ENCODE measurements around the gene CYB5R3. TPM values are rescaled to one million over a fixed set of nuclear protein-coding genes. Genes with fewer than 3 reads are reported as not detected.
"Not testable (repeated sequence)": the region's sequence is repeated elsewhere in the genome, so short reads cannot be mapped to it uniquely, and the experiment has no call there.

CYB5R3 gene
- total RNA-seq, 1 donor from 2014 or later: 298 TPM

DNA sequence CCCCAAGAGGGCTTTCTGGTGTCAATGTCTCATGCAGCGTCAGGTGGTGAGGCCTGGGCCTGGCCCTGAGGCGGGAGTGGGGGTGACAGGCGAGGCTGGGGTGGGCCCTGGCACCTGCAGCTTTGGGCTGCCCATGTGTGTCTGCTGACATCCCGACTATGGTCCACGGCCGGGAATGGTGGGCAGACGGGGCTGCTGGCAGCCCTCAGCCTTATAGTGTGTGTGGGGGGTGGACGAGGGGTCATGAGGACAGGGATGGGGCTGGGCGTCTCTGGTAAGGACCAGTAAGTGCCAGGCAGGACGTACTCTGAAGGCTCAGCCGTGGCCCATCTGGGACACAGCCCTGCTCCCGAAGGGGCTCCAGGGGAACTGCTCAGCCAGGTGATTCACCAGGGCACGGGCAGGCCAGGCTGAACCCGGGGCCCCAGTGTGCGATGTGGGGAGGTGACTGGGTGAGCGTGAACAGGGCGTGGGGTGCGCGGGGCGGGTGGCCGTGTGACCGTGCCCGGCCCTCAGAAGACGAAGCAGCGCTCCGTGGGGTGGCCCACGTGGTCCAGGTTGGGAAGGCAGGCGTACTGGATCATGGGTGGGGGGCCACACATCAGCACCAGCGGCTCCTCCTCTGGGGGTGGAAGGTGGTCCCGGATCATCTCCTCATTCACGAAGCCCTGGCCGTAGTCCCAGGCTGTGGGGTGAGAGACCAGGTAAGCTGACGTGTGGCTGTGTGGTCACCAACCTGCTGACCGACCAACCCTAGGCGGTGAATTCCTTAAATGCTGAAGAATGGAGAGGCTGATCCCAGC, 29.7 kb downstream of the CYB5R3 start:
- intact Hi-C loops (cut with micrococcal nuclease): no loop called here
- no peak for DNase-seq
- no peaks in the 10 kb centered on the region for H3K9me3 ChIP-seq (replicated peaks)
- no peaks in the 10 kb centered on the region for H3K27me3 ChIP-seq (ENCODE audit: low read depth)
- H3K4me3 ChIP-seq: no peak overlapping the region
- H3K4me1 ChIP-seq: peaks cover 54% of the 10 kb centered on the region
- peaks cover 34% of the 10 kb centered on the region for H3K36me3 ChIP-seq
- no peak overlapping the region for H3K27ac ChIP-seq (replicated peaks)
- TF ChIP-seq, protein P1, sequence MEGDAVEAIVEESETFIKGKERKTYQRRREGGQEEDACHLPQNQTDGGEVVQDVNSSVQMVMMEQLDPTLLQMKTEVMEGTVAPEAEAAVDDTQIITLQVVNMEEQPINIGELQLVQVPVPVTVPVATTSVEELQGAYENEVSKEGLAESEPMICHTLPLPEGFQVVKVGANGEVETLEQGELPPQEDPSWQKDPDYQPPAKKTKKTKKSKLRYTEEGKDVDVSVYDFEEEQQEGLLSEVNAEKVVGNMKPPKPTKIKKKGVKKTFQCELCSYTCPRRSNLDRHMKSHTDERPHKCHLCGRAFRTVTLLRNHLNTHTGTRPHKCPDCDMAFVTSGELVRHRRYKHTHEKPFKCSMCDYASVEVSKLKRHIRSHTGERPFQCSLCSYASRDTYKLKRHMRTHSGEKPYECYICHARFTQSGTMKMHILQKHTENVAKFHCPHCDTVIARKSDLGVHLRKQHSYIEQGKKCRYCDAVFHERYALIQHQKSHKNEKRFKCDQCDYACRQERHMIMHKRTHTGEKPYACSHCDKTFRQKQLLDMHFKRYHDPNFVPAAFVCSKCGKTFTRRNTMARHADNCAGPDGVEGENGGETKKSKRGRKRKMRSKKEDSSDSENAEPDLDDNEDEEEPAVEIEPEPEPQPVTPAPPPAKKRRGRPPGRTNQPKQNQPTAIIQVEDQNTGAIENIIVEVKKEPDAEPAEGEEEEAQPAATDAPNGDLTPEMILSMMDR (IDR thresholded peaks at IDR 0.05; ENCODE audit: borderline replicate concordance): no peak

DNA sequence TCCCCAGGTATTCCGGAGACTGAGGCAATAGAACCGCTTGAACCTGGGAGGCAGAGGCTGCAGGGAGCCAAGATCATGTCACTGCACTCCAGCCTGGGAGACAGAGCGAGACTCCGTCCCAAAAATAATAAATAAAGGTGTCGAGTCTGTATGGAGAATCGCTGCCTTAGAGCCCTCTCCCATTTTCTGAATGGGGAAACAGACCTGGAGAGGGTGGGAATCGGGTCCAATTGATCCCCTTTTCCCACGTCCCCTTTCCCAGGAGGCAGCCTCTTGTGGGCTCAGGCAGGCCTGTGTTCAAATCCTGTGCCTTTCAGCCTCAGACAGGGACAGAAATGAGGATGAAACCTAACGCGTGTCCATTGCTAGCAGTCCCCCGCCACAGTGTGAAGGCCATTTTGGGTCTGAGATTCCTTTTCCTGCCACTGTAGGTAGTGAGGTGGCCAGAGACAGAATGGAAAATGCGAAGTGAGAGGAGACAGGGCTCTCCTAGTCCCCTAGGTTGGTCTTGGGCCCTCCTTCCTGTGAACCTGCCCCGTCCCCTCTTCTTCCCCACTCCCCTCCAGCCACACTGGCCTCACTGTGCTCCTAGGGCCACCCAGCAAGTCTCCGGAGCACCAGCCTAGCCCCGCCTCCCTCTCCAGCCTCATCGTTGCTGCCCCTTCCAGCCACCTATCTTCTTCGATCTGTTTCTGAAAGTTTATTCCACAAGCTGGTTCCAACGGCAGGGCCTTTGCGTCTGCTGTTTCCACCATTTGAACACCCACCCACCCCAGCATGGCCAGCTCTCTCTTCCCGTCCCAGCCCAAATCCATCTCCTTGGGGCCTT, 31.8 kb downstream of the CYB5R3 start:
- Histone ChIP-seq H3K36me3 (peaks cover 16% of the 10 kb centered on the region), H3K4me1 (peaks cover 54% of the 10 kb centered on the region), H3K4me3 (no peak overlapping the region), H3K9me3 (replicated peaks) (no peaks in the 10 kb centered on the region), H3K27ac (replicated peaks) (peak overlapping the region; percentile 46), H3K27me3 (ENCODE audit: low read depth) (no peaks in the 10 kb centered on the region)
- TF ChIP-seq, protein P1 (IDR thresholded peaks at IDR 0.05; ENCODE audit: borderline replicate concordance): no peak
- intact Hi-C loops (cut with micrococcal nuclease): no loop called here
- no peak for DNase-seq

DNA sequence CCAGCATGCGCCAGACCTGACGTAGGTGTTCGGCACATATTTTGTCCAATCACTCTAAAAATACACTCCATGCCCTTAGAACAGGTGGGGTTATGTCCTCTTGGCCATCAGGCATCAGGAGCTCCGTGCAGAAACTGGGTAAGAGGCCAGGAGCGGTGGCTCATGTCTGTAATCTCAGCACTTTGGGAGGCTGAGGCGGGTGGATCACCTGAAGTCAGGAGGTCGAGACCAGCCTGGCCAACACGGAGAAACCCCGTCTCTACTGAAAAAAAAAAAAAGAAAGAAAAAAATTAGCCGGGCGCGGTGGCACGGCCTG, 33.4 kb downstream of the CYB5R3 start:
- Histone ChIP-seq H3K27ac (replicated peaks) (peak overlapping the region; percentile 98), H3K4me3 (peak overlapping the region; percentile 94), H3K4me1 (peaks cover 57% of the 10 kb centered on the region), H3K36me3 (peaks cover 13% of the 10 kb centered on the region)
- intact Hi-C loops (cut with micrococcal nuclease); H3K27me3 ChIP-seq (ENCODE audit: low read depth); H3K9me3 ChIP-seq (replicated peaks); DNase-seq: not testable (repeated sequence)

DNA sequence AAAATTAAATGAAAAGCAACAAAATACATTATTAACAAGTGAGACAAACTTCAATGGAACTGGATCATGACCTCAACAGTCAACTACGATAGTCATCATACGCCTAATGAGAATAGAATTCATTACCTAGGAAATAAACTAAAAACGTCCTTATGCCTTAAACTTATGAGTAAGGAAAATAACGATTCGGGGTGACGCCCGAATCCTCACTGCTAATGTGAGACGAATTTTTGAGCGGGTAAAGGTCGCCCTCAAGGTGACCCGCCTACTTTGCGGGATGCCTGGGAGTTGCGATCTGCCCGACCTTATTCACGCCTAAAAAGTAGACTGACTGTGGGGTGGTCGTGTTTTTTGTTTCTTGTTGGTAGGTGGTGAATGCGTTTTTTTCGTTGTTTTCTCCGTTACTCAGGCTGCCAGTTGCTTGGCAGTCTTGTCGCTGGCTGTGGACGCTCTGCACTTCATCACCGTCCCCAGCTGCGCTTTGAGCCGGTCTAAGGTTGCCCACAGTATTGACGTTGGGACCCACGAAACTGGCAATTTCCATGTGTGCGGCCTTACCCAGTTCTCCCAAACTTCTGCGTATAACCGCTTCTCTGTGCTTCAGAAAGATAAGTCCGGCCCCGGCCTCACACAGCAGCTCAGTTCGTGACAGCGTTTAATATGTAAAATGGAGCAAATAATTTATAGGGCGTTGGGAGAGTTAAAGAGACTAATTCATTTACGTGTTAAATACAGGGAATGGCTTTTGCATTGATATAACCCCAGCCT, 33.9 kb downstream of the CYB5R3 start:
- Histone ChIP-seq H3K4me3 (peak overlapping the region; percentile 94), H3K27me3 (ENCODE audit: low read depth) (no peaks in the 10 kb centered on the region), H3K36me3 (peaks cover 13% of the 10 kb centered on the region), H3K27ac (replicated peaks) (peak overlapping the region; percentile 98), H3K9me3 (replicated peaks) (no peaks in the 10 kb centered on the region), H3K4me1 (peaks cover 63% of the 10 kb centered on the region)
- DNase-seq: peak; percentile 82
- intact Hi-C loops (cut with micrococcal nuclease): no loop called here
- TF ChIP-seq, protein P1 (IDR thresholded peaks at IDR 0.05; ENCODE audit: borderline replicate concordance): no peak

DNA sequence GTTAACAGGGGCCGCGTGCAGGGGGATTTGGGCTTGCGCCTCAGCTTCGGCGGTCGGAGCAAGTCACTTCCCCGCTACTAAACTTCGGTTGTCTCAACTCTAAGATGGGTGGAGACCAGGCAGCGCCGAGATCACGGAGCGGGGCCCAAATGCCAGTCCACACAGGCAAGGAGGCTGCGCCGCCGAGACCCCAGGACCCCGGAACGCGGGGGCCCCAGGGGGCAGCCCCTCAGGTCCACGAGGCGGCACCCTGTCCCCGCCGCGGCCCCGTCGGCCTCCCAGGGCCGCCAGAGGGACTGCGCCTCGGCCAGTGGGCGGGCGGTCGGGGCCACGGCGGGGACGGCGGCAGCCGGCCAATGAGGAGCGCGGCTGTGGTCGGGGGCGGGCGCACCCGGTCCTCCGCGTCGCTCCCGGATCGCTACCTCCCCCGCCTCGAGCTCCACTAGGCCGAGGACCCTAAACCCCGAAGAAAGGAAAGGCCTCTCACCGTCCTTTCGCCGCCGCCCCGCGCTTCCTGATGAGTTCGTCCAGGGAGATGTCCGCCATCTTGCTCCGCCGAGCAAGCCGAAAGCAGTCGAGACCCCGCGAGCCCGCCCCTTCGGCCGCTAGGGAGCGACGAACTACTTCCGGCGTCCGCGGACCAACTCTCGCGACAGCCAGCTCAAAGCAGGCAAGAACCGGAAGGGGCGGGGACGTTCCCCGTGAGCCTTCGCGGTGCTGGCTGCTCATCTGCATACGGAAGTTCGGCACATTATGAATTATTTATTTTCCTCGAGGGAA, 34.7 kb downstream of the CYB5R3 start, which contains the start of gene POLDIP3:
Gene POLDIP3 (minus strand): TSS at position 572 of the 780 bp plus-strand sequence. CDS start 26 bp downstream, at position 546.
- H3K4me3 ChIP-seq: peak within 1 kb of the TSS; percentile 94
- TF ChIP-seq, protein P1 (IDR thresholded peaks at IDR 0.05; ENCODE audit: borderline replicate concordance): peak; percentile 37
- H3K9me3 ChIP-seq (replicated peaks): no peaks in the 10 kb centered on the region
- H3K27me3 ChIP-seq (ENCODE audit: low read depth): no peaks in the 10 kb centered on the region
- H3K36me3 ChIP-seq: peaks cover 8% of the 10 kb centered on the region
- peaks cover 70% of the 10 kb centered on the region for H3K4me1 ChIP-seq
- peak within 1 kb of the TSS; percentile 98 for H3K27ac ChIP-seq (replicated peaks)
- intact Hi-C loops (cut with micrococcal nuclease): no loop called here
- DNase-seq: peak; percentile 99
